C4-2B (cell line): ENCODE results near the gene PMFBP1.
"Not testable (repeated sequence)": the region's sequence is repeated elsewhere in the genome, so short reads cannot be mapped to it uniquely, and the experiment has no call there.

ENCODE experiments used
- H3K27ac ChIP-seq: fragments of 450-650 bp; 2 replicates; pipeline ENCODE4 v1.5.1; 2017
- CTCF ChIP-seq: fragments of 450-650 bp; conservative IDR thresholded peaks from 2 replicates; pipeline ENCODE4 v1.5.1; 2017; ENCODE audit warnings: mild to moderate bottlenecking
- ZFX ChIP-seq: fragments of 450-650 bp; IDR thresholded peaks from 2 replicates; pipeline ENCODE4 v1.6.1; 2017

PMFBP1 gene

GRCh38 chr16:72093448-72094265 lies 78.3 kb downstream of the PMFBP1 start, which contains the start of the genes DHX38 and TXNL4B:
Gene DHX38, plus strand, starts transcription at chr16:72093847. Its CDS starts 2,311 bp downstream, at chr16:72096158.
Gene TXNL4B, minus strand, starts transcription at chr16:72093620. Its CDS starts 2,871 bp downstream, at chr16:72090749.
- TF ChIP-seq ZFX = peak; percentile 72
- no peak for TF ChIP-seq CTCF
- peak within 1 kb of the TSS; percentile 83 for H3K27ac ChIP-seq

GRCh38 chr16:72092832-72093447 lies 79.0 kb downstream of the PMFBP1 start:
- peak overlapping the region; percentile 83 for H3K27ac ChIP-seq
- TF ChIP-seq ZFX (no peak), CTCF (no peak)

- TF ChIP-seq ZFX = no peak
- no peak for TF ChIP-seq CTCF
- H3K27ac ChIP-seq = no peak overlapping the region
Measured at GRCh38 chr16:72091217-72091616, 80.7 kb downstream of the PMFBP1 start.

- no peak overlapping the region for H3K27ac ChIP-seq
- no peak for TF ChIP-seq CTCF
Measured at GRCh38 chr16:72085002-72085401, 87.0 kb downstream of the PMFBP1 start.

GRCh38 chr16:72084445-72084844 lies 87.5 kb downstream of the PMFBP1 start:
- TF ChIP-seq ZFX = no peak
- no peak for TF ChIP-seq CTCF
- no peak overlapping the region for H3K27ac ChIP-seq

- H3K27ac ChIP-seq = no peak overlapping the region
- no peak for TF ChIP-seq CTCF
- TF ChIP-seq ZFX = no peak
Measured at GRCh38 chr16:72083778-72084404, 88.1 kb downstream of the PMFBP1 start.

GRCh38 chr16:72076991-72077706 lies 94.8 kb downstream of the PMFBP1 start:
- not testable (repeated sequence) for H3K27ac ChIP-seq

GRCh38 chr16:72075067-72075466 lies 96.9 kb downstream of the PMFBP1 start:
- not testable (repeated sequence) for H3K27ac ChIP-seq
